H1 (cell line): ENCODE results near the gene FMNL2. TPM values are rescaled to one million over a fixed set of nuclear protein-coding genes. Genes with fewer than 3 reads are reported as not detected.

Experiments used
- CTCF ChIA-PET: fragments of 300-600 bp; sonication (Branson Sonifier 250); formaldehyde crosslinking; loops from one replicate; lab custom pipeline; 2021; ENCODE audit not compliant: partially characterized antibody; lab: Charles Lee
- POLR2A ChIA-PET: fragments of 300-600 bp; sonication (Branson Sonifier 250); formaldehyde crosslinking; loops from one replicate; lab custom pipeline; 2021; ENCODE audit warnings: inconsistent platforms; ENCODE audit not compliant: partially characterized antibody; lab: Charles Lee
- DNase-seq, 2 experiments: peaks; one replicate each; pipeline versions ENCODE4 v3.0.0 to v3.0.0-alpha.2; 2010 to 2022; ENCODE audit warnings: low spot score in 2 of 2, low read depth in 1 of 2, mixed read lengths in 1 of 2
- FAIRE-seq: peaks from 2 replicates; lab custom pipeline; 2011; peaks lifted over from hg19 to GRCh38; lab: Jason Lieb, UNC
- H2AFZ ChIP-seq: 2 replicates; pipeline ENCODE4 v1.8.1; 2012; ENCODE audit warnings: low read length, inconsistent platforms
- H2AK5ac ChIP-seq: 2 replicates; pipeline ENCODE4 v1.6.1; 2013; ENCODE audit warnings: low read depth, low read length
- H2BK120ac ChIP-seq: replicated peaks from 2 replicates; pipeline ENCODE3; 2013; ENCODE audit warnings: low read depth, low read length, inconsistent platforms
- H2BK12ac ChIP-seq: 2 replicates; pipeline ENCODE4 v1.6.1; 2013; ENCODE audit warnings: low read depth, low read length
- H2BK15ac ChIP-seq: 2 replicates; pipeline ENCODE4 v1.6.1; 2013; ENCODE audit warnings: low read length
- H2BK20ac ChIP-seq: 2 replicates; pipeline ENCODE4 v1.6.1; 2013; ENCODE audit warnings: low read length
- H2BK5ac ChIP-seq: 2 replicates; pipeline ENCODE4 v1.6.1; 2013; ENCODE audit warnings: low read depth, low read length
- H3K14ac ChIP-seq: 2 replicates; pipeline ENCODE4 v1.6.1; 2013; ENCODE audit warnings: inconsistent platforms; ENCODE audit not compliant: insufficient read length
- H3K18ac ChIP-seq: 2 replicates; pipeline ENCODE4 v1.6.1; 2013; ENCODE audit warnings: low read length; ENCODE audit errors: extremely low read depth
- H3K23ac ChIP-seq: 2 replicates; pipeline ENCODE4 v1.6.1; 2013; ENCODE audit warnings: inconsistent platforms; ENCODE audit not compliant: insufficient read length
- H3K23me2 ChIP-seq: 2 replicates; pipeline ENCODE4 v1.6.1; 2013; ENCODE audit warnings: low read depth, low read length
- H3K27ac ChIP-seq: 2 replicates; pipeline ENCODE4 v1.6.1; 2011; ENCODE audit warnings: low read depth, low read length, inconsistent platforms
- H3K27me3 ChIP-seq, 4 experiments: replicated peaks in 1 of 4; 1 replicate in 1 of 4; 2 replicates in 3 of 4; pipeline versions ENCODE4 v1.6.1 to v1.8.1; 2011 to 2013; ENCODE audit warnings: low read length in 3 of 4, mild to moderate bottlenecking in 3 of 4, inconsistent platforms in 2 of 4, mixed read lengths in 2 of 4, moderate library complexity in 1 of 4; ENCODE audit not compliant: control insufficient read depth in 3 of 4, insufficient read depth in 3 of 4; ENCODE audit errors: extremely low read depth in 1 of 4
- H3K36me3 ChIP-seq, 4 experiments: 2 replicates each; pipeline versions ENCODE4 v1.6.1 to v1.8.1; 2011 to 2013; ENCODE audit warnings: mild to moderate bottlenecking in 4 of 4, low read length in 3 of 4, moderate library complexity in 2 of 4, control low read depth in 1 of 4, inconsistent platforms in 1 of 4; ENCODE audit not compliant: insufficient read depth in 4 of 4, control insufficient read depth in 2 of 4
- H3K4ac ChIP-seq: replicated peaks from 2 replicates; pipeline ENCODE3; 2013; ENCODE audit warnings: low read length, low read depth, mixed read lengths, inconsistent platforms; ENCODE audit not compliant: insufficient read length
- H3K4me1 ChIP-seq, 4 experiments: replicated peaks in 1 of 4; 1 replicate in 1 of 4; 2 replicates in 3 of 4; pipeline versions ENCODE4 v1.6.1 to v1.8.1; 2011 to 2013; ENCODE audit warnings: low read length in 3 of 4, inconsistent platforms in 2 of 4, mixed read lengths in 1 of 4; ENCODE audit not compliant: insufficient read depth in 4 of 4, control insufficient read depth in 3 of 4
- H3K4me2 ChIP-seq, 2 experiments: 2 replicates each; pipeline versions ENCODE4 v1.6.1 to v1.8.1; 2011 to 2013; ENCODE audit warnings: low read depth in 2 of 2, low read length in 2 of 2, control low read depth in 1 of 2, inconsistent platforms in 1 of 2, mild to moderate bottlenecking in 1 of 2; ENCODE audit not compliant: insufficient read depth in 1 of 2
- H3K4me3 ChIP-seq, 4 experiments: fragments of 200-600, 300-600 bp in 1 of 4; sonication (generic), shearing (Covaris generic), sonication (Bioruptor Twin) in 1 of 4; 2 replicates each; pipeline versions ENCODE4 v1.5.1 to v1.8.1; 2011 to 2016; ENCODE audit warnings: low read length in 4 of 4, low read depth in 3 of 4, control low read depth in 2 of 4, inconsistent platforms in 2 of 4, mild to moderate bottlenecking in 2 of 4, mixed read lengths in 1 of 4, moderate library complexity in 1 of 4; ENCODE audit not compliant: insufficient read depth in 2 of 4; ENCODE audit errors: extremely low read depth in 1 of 4
- H3K56ac ChIP-seq: replicated peaks from 2 replicates; pipeline ENCODE3; 2013; ENCODE audit warnings: low read depth, mild to moderate bottlenecking, mixed read lengths, low read length, inconsistent platforms; ENCODE audit not compliant: insufficient read length
- H3K79me1 ChIP-seq: 2 replicates; pipeline ENCODE4 v1.6.1; 2013; ENCODE audit warnings: low read depth, low read length, control low read depth
- H3K79me2 ChIP-seq, 2 experiments: 2 replicates each; pipeline versions ENCODE4 v1.6.1 to v1.8.1; 2012 to 2013; ENCODE audit warnings: low read length in 2 of 2, mild to moderate bottlenecking in 2 of 2, inconsistent platforms in 1 of 2; ENCODE audit not compliant: insufficient read depth in 2 of 2, control insufficient read depth in 1 of 2
- H3K9ac ChIP-seq, 4 experiments: replicated peaks in 1 of 4; 1 replicate in 1 of 4; 2 replicates in 3 of 4; pipeline versions ENCODE4 v1.6.1 to v1.8.1; 2011 to 2013; ENCODE audit warnings: low read depth in 3 of 4, low read length in 3 of 4, control low read depth in 2 of 4, mild to moderate bottlenecking in 2 of 4, moderate library complexity in 2 of 4, inconsistent platforms in 1 of 4; ENCODE audit errors: extremely low read depth in 1 of 4
- H3K9me3 ChIP-seq, 2 experiments: 2 replicates each; pipeline versions ENCODE4 v1.6.1 to v1.8.1; 2012 to 2013; ENCODE audit warnings: mild to moderate bottlenecking in 2 of 2, moderate library complexity in 2 of 2, control low read depth in 1 of 2, inconsistent platforms in 1 of 2, low read depth in 1 of 2, low read length in 1 of 2, mixed read lengths in 1 of 2; ENCODE audit not compliant: insufficient read depth in 2 of 2
- H4K20me1 ChIP-seq, 2 experiments: replicated peaks in 1 of 2; 2 replicates each; pipeline versions ENCODE3 to v1.8.1; 2011 to 2013; ENCODE audit warnings: inconsistent platforms in 2 of 2, low read length in 2 of 2, mild to moderate bottlenecking in 1 of 2; ENCODE audit not compliant: insufficient read depth in 2 of 2, control insufficient read depth in 1 of 2
- H4K5ac ChIP-seq: 2 replicates; pipeline ENCODE4 v1.6.1; 2013; ENCODE audit warnings: low read length, low read depth, mixed read lengths, inconsistent platforms; ENCODE audit not compliant: insufficient read length
- H4K8ac ChIP-seq: 2 replicates; pipeline ENCODE4 v1.8.0; 2013; ENCODE audit warnings: mild to moderate bottlenecking, moderate library complexity, low read length, inconsistent platforms; ENCODE audit not compliant: insufficient read depth; ENCODE audit errors: extremely low read depth
- H4K91ac ChIP-seq: replicated peaks from 2 replicates; pipeline ENCODE3; 2013; ENCODE audit warnings: low read length, mixed read lengths, inconsistent platforms; ENCODE audit not compliant: insufficient read length
- ASH2L ChIP-seq: fragments of 200-600, 300-600 bp; sonication (generic); IDR thresholded peaks from one replicate; pipeline ENCODE4 v1.7.1; 2017; ENCODE audit warnings: low read length
- EZH2 ChIP-seq: fragments of 200-600 bp; sonication (generic); IDR thresholded peaks from 2 replicates; pipeline ENCODE4 v1.7.1; 2012; ENCODE audit warnings: low read depth, mild to moderate bottlenecking, moderate library complexity, low read length, inconsistent platforms; ENCODE audit not compliant: severe bottlenecking
- RAD21 ChIP-seq, 2 experiments: IDR thresholded peaks in 1 of 2; conservative IDR thresholded peaks in 1 of 2; 2 replicates each; pipeline ENCODE4 v1.6.1; 2011; ENCODE audit warnings: low read depth in 2 of 2, low read length in 2 of 2, improper control_type of control experiment in 1 of 2, inconsistent platforms in 1 of 2, mild to moderate bottlenecking in 1 of 2, moderate library complexity in 1 of 2
- RFX5 ChIP-seq: IDR thresholded peaks from 2 replicates; pipeline ENCODE4 v1.6.1; 2011; ENCODE audit warnings: low read depth, low read length, improper control_type of control experiment, borderline replicate concordance
- WGBS, 2 experiments: shearing (Covaris generic) in 1 of 2; methylation state at CpG; one replicate each; pipeline versions ENCODE4 v1.1.6 to v1.1.7; 2013 to 2015; ENCODE audit warnings: low lambda C conversion rate in 2 of 2, mixed read lengths in 2 of 2, inconsistent platforms in 1 of 2, low coverage in 1 of 2, missing lambda C conversion rate in 1 of 2; ENCODE audit not compliant: insufficient replicate concordance in 2 of 2, insufficient coverage in 1 of 2, insufficient read length in 1 of 2; ENCODE audit errors: extremely low coverage in 1 of 2, missing lambda C conversion rate in 1 of 2; 5-methylcytosine and 5-hydroxymethylcytosine counted together
- polyA plus RNA-seq, 7 experiments: library from polyadenylated mRNA; depleted of rRNA in 3 of 7; stranded (reverse) in 5 of 7; unstranded in 2 of 7; fragments of >200 nt in 5 of 7; fragments of 200-250 nt in 2 of 7; gene quantifications; 1 replicate in 5 of 7; 2 replicates in 1 of 7; 4 replicates in 1 of 7; pipeline versions ENCODE4 v1.2.1 to v1.2.3, GENCODE V29; 2011 to 2013; ENCODE audit warnings: missing spikeins in 2 of 7, mixed read lengths in 2 of 7
- total RNA-seq: library from RNA; stranded (reverse); fragmentation: NEBNext Ultra II Directional; extraction: Animal tissue kit (Norgen Biotek cat#: 25700); gene quantifications from 2 replicates; pipeline ENCODE4 v1.2.1, GENCODE V29; 2021
- TF ChIP-seq, protein P1 (sequence below): IDR thresholded peaks from 2 replicates; pipeline ENCODE4 v1.6.1; 2011; ENCODE audit warnings: low read length, improper control_type of control experiment

FMNL2 gene
- total and polyA plus RNA-seq, 2 of the 8 experiments (the other 6 are each of a cell fraction or from before 2014, with no cell fraction given): 15.5 to 45.1 TPM

DNA sequence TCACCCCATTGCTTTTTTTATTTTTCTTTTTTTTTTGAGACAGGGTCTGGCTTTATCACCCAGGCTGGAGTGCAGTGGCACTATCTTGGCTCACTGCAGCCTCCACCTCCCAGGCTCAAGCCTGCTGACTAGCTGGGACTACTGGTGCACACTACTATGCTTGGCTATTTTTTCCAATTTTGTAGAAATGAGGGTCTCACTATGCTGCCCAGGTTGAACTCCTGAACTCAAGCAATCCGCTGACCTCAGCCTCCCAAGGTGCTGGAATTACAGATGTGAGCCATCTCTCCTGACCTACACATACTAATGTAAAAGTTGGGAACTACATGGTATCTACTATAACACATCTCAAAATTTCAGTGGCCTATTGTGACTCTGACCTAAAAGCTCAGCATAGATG lies 101.2 kb downstream of the FMNL2 start:
- H4K8ac ChIP-seq: no peak overlapping the region
- FAIRE-seq: no peak
- ChIA-PET POLR2A (interaction anchor here (1.3 to 1.5 kb wide), 3 partner anchors 10 to 17 kb away, joined by 3 to 7 read pairs (median 3); no protein-coding TSS in a partner anchor), CTCF (interaction anchor here (1.4 to 1.6 kb wide), 2 partner anchors 9 to 17 kb away, joined by 3 read pairs; no protein-coding TSS in a partner anchor)
- H3K79me2 ChIP-seq: peaks cover 0 to 95% of the 10 kb centered on the region in 2 experiments; a peak in 3 of 4 replicates
- H4K91ac ChIP-seq: no peak overlapping the region
- no peak overlapping the region for H2BK12ac ChIP-seq
- no peak overlapping the region for H2BK20ac ChIP-seq
- H3K4me1 ChIP-seq: peaks cover 2 to 37% (median 17%) of the 10 kb centered on the region in 4 experiments
- H3K27ac ChIP-seq: no peak overlapping the region
- no peak overlapping the region for H2BK5ac ChIP-seq
- H3K14ac ChIP-seq: no peak overlapping the region
- DNase-seq: no peak
- 96% methylated on average over 1 of the region's 1 CpG; no CpG with 5 or more reads in 1 of the 2 experiments for WGBS, 2 experiments
- no peak overlapping the region for H3K4me2 ChIP-seq
- H3K79me1 ChIP-seq: peaks cover 8% of the 10 kb centered on the region
- H2AFZ ChIP-seq: no peak overlapping the region
- no peak overlapping the region for H3K56ac ChIP-seq
- H4K5ac ChIP-seq: no peak overlapping the region
- H3K36me3 ChIP-seq: no peaks in the 10 kb centered on the region
- no peak overlapping the region for H2BK120ac ChIP-seq
- no peaks in the 10 kb centered on the region for H3K27me3 ChIP-seq
- peaks cover 2 to 4% of the 10 kb centered on the region in 2 experiments for H4K20me1 ChIP-seq
- no peak overlapping the region for H3K23ac ChIP-seq
- no peak overlapping the region for H3K18ac ChIP-seq
- TF ChIP-seq ASH2L (no peak), EZH2 (no peak), RAD21 (IDR thresholded peaks at IDR 0.05 in 1 of 2, conservative IDR thresholded peaks at IDR 0.05 in 1 of 2; ENCODE audit: low read depth in 2 of 2, low read length in 2 of 2) (no peak), RFX5 (no peak)
- TF ChIP-seq, protein P1, sequence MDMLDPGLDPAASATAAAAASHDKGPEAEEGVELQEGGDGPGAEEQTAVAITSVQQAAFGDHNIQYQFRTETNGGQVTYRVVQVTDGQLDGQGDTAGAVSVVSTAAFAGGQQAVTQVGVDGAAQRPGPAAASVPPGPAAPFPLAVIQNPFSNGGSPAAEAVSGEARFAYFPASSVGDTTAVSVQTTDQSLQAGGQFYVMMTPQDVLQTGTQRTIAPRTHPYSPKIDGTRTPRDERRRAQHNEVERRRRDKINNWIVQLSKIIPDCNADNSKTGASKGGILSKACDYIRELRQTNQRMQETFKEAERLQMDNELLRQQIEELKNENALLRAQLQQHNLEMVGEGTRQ: no peak
- TF ChIP-seq, all 59 proteins: peak for 0
- Histone ChIP-seq H2AK5ac (no peak overlapping the region), H2BK15ac (no peak overlapping the region), H3K9ac (no peak overlapping the region), H3K4me3 (no peak overlapping the region), H3K4ac (no peak overlapping the region), H3K9me3 (no peaks in the 10 kb centered on the region), H3K23me2 (peaks cover 1% of the 10 kb centered on the region; the same call in 1 of the 2 replicates)
